HPDE6-E6E7 (cell line): ENCODE results near the gene PKIG.
"Not testable (repeated sequence)": the region's sequence is repeated elsewhere in the genome, so short reads cannot be mapped to it uniquely, and the experiment has no call there.

Source experiments
- DNase-seq: peaks from one replicate; pipeline ENCODE4 v3.0.0; 2011; ENCODE audit warnings: missing footprints; ENCODE audit errors: extremely low spot score

PKIG gene

DNA sequence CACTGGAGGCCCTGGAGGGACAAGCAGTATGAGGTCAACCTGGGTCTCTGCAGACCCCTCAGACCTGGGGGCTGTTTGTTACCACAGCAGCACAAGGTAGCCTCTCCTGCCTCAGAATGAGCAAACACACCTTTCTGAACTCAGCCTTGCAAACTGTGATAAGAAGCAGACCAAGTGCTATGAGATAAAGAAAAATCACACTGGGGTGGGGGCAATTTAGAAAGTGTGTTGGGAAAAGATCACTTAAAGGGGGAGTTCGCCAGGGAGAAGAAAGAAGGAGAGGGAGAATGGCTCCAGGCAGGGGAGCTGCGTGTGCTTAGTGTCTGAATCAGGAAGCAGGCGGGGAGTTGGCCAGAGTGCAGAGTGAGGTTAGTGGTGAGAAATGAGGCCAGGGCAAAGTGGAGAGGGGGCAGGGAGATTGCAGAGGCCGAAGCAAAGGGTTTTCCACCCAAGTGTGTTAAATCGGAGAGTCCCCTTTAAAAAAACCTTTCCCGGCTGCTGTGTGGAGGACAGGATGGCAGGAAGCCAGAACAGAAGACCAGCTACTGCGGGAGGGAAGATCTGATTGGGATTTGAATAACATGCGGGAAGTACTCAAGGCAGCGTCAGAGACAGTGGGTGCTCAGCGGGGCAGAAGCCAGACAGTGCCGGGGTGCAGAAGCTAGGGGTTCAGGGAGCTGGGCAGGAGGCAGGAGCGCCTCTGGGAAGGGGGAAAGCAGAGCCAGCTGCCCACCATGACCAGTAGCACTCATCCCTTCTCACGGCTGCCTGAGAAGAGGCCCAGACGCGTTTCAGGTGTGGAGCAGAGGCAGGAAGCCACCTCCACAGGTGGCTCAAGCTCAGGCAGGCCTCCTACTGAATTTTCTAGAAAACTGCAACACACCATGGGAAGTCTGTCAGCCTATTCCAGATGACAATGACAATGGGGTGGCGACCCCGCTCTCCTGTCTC is 60.1 kb downstream of the PKIG start:
- peak; percentile 93 for DNase-seq

DNA sequence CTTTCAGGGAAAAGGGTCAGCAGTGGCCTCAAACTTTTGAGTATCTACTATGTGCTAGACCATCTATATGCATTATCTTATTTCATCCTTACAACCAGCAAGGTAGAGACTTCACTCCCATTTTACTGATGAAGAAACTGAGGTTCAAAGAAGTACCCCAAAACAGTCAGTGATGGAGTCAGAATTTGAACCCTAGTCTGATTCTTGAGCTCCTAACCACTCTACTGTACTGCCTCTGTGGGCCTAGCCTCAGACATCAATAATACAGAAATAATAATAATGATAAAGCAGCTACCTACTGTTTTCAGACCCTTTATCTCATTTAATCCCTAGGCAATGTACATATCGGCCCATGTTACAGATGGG is 60.8 kb downstream of the PKIG start:
- no peak for DNase-seq

DNA sequence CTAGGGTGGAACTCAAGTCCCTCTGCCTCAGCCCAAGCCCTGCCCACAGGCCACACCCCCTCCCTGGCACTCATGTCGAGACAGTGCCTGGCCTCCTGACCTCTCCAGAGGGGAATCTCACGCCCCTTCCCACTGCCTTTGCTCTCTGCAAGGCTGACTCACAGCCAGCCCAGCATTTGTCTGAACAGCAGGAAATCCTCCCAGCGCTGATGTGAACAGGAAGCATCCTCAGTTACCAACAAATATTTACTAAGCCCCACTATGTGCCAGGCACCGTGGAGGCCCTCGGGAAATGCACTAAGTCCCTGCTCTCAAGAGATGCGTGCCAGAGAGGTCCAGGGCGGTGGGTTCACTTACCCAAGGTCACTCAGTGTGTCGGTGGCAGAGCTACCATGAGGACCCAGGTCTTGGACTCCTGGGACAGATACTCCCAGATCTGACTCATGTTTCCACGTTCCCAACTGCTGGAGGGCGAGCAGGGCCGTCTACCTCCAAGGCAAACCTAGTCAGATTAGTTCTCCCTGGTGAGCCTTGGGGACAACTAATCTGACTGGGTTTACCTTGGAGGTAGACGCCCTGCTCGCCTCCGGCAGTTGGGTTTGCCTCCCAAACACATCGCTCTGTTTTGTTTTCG is 61.3 kb downstream of the PKIG start:
- peak; percentile 96 for DNase-seq

DNA sequence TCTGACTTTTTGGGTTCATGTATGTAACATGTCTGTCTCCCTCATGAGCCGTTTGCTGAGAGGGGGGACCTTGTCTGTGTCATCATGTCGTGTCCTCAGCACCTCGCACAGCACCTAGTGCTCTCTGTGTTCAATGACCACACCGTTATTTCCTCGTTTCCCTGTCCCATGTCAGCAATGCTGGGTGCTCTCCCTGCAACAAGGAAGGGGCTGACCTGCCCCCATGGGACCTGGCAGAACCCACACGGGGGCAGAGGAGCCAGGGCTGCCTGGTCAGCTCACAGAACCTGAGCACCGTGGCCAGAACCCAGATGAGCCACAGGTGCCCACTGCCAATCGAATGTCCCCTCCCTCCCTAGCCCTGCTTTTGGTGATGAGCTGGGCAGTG is 61.8 kb downstream of the PKIG start:
- no peak for DNase-seq

DNA sequence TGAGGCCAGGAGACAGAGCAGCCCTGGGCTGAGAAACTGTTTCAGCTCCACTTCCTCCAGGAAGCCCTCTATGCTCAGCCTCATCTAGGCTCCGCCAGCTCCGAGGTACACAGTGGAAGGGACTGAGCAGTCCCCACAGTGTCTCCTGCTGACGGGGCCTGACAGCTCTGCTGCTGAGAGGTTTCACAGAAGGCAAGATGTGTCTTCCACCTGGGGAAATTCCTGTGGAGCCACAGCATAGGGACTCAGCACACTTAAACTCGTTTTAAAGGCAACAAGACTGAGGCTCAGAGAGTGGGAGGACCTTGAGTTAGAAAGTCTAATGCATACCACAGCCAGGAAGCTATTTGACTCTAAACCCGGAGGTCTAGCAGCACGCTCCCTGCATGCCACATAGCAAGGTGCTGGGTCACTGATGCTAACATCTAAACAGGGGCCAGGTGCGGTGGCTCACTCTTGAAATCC is 62.3 kb downstream of the PKIG start:
- no peak for DNase-seq

DNA sequence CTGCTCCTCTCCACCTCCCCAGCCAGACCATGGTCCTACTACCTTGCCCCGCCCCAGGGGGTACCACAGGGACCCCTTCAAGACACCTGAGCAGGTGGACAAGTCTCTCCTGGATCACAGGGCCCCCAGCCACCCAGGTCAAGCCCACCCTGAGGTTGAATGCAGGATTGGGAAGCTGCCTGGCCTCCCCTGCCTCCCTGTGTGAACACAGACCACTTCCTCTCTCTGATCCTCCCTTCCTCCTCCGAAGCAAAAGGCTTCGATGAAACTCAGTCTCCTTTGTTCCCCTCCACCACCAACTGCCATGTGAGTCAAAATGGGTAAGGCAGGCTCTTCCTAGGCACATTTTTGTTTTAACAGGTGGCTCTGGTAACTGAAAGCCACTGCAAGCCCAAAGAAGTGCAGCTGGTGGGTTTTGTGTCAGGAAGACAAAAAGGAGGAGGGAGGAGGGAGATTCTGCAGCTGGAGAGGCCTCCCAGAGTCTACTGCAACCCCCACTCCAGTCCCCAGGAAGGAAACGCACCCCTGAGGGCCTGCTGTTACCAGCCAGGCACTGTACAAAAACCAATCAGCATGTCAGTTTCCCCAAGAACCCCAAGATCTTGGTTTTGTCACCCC is 63.8 kb downstream of the PKIG start:
- no peak for DNase-seq

DNA sequence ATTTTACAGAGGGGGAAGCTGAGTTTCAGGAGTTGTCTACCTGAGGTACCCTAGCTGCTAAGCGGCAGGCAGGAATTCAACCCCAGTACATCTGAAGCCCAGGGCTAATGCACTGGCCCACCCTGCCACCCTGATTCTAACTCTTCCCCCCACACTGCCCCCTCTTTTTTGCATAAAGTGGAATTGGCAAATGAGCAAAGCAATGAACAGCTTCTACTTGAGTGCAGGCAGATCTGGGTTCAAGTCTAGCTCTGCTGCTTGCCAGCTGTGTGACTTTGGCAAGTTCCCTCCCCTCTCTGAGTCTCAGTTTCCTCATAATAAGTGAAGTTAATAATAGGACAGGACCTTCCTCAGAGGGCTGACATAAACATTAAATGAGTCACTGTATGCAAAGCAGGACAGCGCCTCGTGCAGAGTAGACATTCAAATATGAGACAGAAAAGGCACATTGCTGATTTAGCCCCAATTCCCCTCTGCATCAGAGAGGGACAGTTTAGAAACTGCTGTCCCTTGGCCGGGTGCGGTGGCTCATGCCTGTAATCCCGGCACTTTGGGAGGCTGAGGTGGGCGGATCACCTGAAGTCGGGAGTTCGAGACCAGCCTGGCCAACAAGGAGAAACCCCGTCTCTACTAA is 64.4 kb downstream of the PKIG start:
- DNase-seq, result no peak

DNA sequence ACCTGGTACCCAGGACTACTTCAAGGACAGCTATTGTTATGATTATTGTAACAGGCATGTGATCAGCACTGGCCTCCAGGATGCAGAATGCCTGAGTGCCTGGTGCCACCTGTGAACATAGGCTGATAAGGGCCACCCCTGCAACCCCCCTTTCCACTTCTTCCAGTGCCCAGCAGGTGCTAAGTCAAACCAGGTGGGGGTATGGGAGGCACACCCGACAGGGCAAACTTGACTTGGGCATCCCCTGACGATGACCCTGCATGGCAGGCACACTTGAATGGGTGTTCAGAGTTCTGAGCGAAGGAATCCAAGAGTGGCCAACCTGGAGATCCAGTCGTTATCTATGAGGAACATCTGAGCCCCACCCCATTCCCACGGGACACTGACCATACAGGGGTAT is 65.7 kb downstream of the PKIG start:
- DNase-seq, result no peak

DNA sequence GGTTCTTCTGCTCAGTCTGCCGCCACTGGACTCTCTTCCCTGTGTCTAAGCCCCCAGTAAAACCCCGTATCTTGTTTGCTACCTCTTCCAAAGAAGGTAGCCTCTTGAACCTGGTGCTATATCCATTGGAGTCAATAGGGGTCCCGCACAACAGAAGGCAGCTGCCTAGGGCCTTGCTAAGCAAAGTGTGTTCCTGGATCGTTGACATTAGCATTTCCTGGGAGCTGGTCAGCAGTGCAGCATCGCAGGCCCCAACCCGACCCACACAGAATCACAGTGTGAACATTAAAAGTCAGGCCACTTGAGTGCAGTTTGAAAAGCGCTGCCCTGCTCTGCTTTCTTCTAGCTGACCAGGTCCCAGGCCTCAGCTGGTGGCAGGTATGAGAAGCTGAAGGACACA is 66.2 kb downstream of the PKIG start:
- DNase-seq, result no peak

DNA sequence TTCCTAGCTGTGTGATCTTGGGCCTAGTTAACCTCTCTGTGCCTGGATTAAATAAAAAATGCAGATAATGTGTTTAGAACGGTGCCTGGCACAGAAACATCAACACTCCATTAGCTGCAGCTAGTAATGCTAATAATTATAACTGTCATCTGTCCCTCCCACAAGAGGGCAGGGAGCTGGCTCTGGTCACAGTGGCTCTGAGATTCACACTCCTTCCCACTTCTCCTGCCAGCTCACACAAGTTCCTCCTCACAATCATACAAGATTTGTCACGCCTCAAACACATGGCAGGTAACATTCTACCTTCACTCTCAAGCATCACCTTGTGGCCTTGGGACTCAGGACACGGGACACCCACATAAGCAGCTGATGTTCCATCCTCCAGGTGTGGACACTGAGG is 66.7 kb downstream of the PKIG start:
- no peak for DNase-seq

DNA sequence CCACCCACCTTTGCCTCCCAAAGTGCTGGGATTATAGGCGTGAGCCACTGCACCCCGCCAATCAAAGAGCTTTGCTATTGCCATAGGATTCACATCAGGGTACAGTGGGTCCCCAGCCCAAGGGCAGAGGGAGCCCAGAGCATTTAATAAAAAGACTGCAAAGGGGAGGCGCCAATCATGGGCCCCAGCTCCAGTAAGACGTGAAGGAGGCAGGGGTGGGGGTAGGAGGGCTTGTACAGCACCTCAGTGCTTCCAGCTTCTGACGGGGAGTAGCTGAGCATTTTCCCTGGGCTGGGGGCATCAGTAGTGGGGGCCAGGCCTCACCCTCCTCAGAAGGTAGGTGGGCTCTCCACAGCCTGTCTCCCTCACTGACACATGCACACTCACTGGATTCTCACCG is 67.6 kb downstream of the PKIG start:
- no peak for DNase-seq

DNA sequence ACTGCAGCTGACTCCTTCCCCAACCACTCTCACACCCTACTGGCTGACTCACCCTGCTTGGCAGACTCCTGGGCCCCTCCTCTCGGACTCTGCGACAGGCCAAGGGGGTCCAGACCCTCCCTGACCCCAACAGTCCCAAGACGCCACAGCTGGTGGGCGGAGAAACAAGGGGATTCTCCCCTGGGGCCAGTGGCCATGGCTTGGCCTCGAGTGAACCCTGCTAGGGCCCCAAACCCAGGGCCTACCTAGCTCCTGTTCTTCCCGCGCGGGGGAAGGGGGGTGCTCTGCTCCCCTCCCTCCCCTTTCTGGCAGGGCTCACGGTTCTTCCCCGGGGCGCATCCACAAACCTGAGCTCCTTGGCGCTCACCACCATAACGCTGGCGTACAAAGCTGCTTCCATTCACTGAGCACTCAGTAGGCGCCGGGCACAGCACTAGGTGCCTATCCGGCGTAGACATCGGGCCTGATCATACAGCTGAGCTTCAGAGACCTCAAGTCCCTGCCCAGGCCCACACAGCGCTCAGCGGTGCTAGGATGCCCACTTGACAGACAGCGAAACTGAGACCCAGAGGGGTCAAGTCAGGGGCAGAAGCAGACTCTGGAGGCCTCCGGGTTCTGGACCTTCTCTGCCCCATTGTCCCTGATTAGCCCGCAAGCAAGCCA is 68.5 kb downstream of the PKIG start:
- DNase-seq, result no peak

DNA sequence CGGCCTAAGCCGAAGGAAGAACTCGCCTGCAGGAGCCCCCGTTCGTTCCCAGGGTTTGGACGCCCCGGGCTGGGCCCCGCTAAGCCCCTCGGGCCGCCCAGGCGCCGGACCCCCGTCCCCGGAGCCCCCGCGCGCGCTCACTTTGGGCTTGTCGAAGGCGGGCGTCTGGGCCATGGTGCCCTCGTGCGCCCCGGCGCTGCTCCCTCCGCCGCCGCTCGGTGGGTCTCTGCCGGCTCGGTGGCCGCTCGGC is 69.0 kb downstream of the PKIG start:
- DNase-seq, result no peak

DNA sequence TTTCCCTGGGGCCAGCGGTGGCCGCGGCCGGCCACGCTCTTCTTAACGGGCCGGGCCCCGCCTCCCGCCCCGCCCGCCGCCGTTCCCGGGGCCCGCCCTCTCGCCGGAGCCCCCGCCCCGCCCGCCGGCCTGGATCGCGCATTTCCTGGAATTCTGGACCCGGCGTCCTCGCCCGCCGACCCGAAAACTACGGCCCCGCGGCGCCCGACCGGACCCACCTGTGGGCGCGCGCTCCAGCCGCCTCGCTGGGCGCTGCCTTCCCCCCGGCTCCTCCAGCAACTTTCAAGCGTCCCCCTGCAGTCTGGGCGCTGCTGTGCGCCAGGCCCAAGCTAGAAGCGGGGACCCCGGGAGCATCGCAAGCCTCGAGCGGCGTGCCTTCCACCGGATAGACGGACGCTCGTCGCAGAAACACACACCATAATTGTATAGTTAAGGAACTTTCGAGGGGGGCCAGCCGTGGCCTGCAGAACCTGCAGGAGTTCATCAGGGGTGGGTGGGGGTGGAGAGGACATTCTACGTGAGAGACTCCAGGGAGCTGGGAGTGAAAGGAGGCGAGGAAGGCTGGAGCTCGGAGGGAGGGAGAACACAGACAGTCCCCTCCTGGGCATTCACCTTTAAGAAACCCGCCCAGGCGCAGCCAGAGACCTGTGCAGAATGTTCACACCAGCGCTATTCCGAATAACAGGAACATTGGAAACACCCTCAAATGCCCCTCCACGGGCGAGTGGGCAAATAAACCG is 69.5 kb downstream of the PKIG start, which contains the start of gene ADA:
TSS of gene ADA (minus strand) at position 16 of the 740 bp plus-strand sequence. CDS start 92 bp downstream, outside the sequence.
- peak; percentile 74 for DNase-seq

DNA sequence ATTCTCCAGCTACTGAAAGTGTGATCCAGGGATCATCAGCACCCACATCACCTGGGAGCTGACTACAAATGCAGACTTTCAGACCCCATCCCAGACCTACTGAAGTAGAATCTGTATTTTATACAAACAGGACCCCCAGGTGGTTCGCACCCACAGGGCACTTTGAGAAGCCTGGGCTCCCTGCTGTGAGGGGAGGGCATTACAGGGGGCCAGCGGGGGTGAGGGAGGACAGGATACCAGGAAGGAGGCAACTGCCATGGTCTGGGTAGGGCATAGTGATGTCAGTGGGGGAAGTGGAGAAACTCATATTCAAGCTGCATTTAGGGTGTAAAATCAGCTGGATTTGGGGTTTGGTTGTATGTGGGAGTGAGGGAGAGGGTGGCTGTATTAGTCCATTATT is 71.2 kb downstream of the PKIG start:
- DNase-seq, result no peak

DNA sequence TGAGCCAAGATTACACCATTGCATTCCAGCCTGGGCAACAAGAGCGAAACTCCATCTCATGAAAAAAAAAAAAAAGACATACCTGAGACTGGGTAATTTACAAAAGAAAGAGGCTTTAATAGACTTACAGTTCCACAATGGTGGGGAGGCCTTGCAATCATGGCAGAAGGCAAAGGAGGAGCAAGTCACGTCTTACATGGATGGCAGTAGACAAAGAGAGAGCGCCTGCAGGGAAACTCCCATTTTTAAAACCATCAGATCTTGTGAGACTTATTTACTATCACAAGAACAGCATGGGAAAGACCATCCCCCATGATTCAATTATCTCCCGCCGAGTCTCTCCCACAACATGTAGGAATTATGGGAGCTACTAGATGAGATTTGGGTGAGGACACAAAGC is 71.8 kb downstream of the PKIG start:
- not testable (repeated sequence) for DNase-seq

DNA sequence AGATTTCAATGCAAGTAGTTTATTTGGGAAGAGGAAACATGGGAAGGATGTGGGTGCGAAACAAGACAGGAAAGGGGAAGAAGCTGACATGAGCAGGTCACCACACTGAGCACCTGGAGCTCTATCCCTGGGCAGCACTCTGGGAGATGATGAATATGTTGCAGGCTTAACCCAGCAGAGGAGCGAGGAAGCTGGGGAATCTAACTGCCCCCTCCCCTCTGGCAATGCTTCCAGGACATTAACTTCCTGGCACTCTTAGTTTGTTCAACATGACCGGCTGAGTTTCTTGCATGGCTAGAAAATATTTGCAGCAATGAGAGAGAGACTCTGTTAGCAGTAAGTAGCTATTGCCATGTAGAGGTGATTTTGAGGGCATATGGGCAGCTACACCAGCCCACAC is 74.1 kb downstream of the PKIG start:
- DNase-seq, result no peak

DNA sequence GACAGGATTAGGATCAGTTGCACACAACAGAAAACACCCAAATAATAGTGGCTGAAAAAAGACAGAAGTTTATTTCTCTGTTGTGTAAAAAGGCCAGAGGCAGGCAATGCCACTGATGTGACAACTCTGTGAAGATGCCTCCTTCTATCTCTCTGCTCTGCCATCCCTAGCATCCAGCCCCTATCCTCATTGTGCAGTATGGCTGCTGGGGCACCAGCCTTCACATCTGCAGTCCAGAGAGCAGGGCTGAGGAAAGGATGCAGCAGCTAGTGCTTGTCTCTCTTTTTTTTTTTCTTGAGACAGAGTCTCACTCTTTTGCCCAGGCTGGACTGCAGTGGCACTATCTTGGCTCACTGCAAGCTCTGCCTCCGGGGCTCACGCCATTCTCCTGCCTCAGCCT is 75.5 kb downstream of the PKIG start:
- DNase-seq, result no peak

DNA sequence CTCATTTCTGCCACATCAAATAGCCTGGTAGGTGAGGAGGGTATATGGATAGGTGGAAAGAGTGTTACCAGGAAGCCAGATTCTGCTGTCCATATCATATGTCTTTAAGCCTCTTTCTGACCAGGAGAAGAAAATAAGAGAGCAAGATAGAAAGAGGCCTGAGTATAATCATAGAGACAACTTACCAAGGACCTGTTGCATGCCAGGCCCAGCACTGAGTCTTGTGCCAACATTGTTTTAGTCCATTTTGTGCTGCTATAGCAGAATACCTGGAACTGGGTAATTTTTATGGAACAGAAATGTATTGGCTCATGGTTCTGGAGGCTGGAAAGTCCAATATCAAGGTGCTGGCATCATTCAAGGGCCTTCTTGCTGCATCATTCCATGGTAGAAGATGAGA is 76.4 kb downstream of the PKIG start:
- DNase-seq, result no peak

DNA sequence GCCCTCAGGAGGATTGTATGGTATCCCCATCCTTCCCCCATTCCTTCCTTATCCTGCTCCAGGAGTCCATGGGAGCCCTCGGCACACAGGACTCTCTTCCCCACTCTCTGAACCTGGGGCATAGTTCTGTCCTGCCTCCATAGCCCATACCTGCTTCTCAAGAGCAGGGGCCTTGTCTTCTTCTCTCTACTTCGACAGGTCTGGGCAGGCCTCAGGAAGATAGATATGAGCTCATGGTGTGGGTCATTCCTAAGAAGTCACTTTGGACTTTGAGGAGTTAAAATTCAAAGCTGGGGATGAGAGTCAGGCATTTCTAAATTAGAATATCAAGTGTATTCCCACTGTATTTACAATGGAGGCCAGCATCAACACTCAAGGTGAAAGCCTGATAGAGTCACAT is 77.6 kb downstream of the PKIG start:
- no peak for DNase-seq

DNA sequence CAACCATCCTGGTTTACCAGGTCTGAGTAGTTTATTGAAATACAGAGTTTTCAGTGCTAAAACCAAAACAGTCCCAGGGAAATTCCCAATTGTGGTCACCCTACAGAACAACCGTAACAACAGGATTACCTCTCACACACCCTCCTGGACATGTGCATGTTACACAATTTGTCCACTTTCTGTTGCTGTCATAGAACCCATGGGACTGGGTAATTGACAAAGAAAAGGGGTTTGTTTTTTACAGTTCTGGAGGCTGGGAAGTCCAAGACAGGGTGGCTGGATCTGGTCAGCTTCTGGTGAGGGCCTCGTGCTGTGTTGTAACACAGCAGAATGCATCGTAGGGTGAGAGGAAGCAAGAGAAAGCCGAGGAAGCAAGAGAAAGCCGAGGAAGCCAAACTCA is 78.2 kb downstream of the PKIG start:
- no peak for DNase-seq
